GM18498 (cell line): Measurements from ENCODE around the gene CRB2.

Experiments
- ATAC-seq: cut with Tn5 transposase; IDR thresholded peaks from one replicate; pipeline ENCODE4 v1.9.1; 2021; ENCODE audit warnings: mild to moderate bottlenecking, moderate library complexity; ENCODE audit not compliant: unreplicated experiment

Gene CRB2

GRCh38 chr9:123399803-123400378, 43.9 kb downstream of the CRB2 start:
- ATAC-seq, result no peak

- no peak for ATAC-seq
Observed at GRCh38 chr9:123400926-123401503, 45.0 kb downstream of the CRB2 start.

DNA sequence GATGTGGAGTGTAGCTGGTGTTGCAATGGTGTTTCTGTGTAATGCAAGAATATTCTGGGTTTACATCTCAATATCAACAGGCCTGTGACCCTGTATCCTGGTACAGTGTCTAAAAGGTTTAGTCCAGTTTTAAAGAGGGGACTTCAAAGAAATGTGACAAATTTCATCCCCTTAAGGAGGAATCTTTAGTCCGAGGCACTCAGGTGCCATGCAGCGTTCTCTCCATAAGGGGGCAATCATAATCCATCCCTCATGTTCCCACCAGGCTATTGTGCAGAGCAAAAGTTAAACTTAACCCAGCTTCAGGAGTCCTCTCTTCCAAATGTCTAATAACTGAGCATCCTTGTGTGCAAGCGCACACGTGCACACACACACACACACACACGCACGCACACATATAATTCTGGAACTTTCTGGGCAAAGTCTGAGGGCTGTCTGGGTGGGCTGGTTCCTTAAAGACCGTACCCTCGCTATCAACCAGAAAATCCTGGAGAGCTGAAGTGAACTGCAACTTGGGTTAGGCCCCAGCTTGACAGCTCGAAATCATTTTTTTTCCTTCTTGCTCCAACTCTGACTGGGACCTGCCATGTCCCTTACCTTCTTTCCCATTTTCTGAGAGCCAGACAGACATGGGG, 46.0 kb downstream of the CRB2 start:
- no peak for ATAC-seq

- no peak for ATAC-seq
Observed at GRCh38 chr9:123402981-123403509, 47.0 kb downstream of the CRB2 start.

DNA sequence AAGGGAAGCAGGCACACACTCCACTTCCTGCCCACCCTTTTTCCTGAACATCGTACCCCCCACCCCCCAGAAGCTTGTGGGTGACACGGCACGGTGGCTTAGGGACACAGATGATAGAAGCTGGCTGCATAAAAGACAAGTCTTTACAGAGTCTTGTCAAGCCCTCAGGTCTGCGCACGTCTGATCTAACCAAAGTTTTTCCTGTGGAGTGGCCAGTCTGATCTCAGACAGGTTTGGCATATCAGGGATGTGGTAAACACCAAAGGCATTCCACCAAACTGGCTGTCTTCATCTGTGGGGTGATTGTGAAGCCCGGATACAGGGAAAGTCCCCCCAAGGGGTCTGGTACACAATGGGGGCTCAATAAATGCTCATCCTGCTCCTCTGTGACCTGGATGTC, 50.0 kb downstream of the CRB2 start:
- no peak for ATAC-seq

DNA sequence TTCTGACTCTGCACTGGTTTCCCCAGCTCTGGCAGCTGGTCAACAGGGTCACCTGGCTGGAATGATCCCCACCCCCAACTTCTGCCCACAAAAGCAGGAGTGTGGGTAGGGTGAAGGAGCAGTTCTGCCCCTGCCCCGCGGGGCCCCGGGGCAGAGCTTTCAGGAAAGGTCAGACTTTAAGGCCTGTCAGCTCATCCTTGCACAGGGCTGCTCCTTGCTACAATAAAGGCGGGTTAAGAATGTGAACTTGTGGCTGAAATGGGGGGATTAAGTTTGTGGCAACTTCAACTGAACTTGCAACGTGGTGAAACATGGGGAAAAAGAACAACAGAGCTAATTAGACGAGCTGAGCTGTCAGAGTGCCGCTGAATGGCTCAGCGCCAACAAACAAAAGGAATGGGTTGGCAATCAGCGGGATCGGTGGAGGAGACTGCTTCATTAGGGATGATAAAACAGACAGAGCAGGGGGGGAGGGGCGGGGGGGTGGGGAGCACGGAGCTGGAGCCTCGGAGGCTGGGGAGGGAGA, 50.8 kb downstream of the CRB2 start:
- no peak for ATAC-seq

- ATAC-seq, result no peak
Observed at GRCh38 chr9:123407217-123407851, 51.3 kb downstream of the CRB2 start.

- no peak for ATAC-seq
Observed at GRCh38 chr9:123408313-123409262, 52.6 kb downstream of the CRB2 start.

DNA sequence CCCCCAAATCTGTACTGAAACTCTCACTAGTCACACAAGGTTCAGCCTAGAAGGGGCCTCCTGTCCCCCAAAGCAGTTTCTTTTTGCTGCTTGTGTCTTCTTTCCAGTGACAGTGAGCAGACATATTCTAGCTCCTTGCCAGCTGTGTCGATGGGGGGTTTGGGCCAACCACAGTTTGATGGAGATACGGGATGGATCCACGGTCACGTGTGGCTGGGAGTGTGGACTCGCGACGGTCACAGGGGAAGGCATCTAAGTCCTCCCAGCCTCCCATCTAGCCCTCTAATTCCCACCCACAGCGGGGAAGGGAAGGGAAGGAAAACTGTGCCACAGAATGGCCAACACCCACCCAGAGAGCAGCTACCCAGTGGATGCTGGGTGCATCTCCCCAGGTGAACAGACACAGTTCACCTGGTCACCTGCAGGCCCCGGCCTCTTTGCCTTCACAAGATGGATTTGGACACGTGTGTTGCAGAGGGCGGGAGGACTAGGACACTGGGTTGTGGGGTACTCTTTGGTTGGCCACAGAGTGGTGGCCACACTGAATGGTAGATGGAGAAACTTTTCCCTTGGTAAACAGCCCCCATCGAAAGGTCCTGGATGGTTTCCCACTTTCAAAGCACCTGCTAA, 54.4 kb downstream of the CRB2 start:
- ATAC-seq, result no peak

- no peak for ATAC-seq
Observed at GRCh38 chr9:123411191-123411590, 55.2 kb downstream of the CRB2 start.

DNA sequence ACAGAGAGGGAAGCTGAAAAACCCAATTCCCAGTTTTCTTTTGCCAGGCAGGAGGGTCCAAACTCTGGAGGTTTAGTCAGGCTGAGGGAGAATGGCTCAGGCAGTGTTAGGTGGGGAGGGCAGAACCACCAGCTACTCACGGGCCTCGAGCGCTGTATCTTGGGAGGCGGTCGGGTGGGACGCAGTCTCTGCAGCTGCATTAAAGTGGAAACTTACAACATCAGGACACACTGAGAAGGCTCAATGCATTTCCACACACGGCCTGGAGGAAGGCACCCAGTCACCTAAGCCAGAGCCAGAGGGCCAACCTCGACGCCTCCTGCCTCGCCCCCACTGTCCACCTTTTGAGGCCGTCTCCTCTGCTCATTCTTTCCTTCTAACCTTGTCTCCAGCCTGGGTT, 55.6 kb downstream of the CRB2 start:
- ATAC-seq, result no peak

DNA sequence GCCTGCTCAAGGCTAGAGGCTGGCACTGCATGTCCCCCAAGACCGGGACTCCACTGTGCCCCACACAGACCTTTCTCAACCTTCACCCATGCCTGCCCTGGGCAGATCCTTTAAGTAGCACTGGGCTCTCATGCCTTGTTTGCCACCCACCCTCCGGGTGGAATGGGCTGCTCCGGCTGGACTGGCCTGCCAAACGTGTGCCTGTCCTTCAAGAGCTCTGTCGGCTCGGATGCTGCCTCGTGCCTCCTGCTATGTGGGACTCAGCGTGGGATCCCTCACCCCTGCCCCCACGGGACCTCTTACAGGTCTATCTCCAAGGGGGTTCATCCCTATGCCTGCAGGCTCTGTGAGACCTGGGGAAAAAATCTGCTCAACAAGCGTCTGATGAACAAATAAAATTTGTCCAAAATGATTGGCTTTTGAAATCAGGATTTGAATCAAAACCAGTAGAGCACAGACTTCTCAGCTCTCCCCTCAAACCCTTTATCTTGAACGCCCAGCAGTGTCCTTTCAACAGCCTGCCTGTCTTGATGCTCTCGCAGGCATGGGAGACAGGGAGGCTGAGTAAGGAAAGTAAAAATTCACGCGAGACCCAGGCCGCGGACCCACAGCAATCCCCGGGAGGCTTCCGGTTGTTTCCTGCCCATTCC, 56.3 kb downstream of the CRB2 start:
- no peak for ATAC-seq

GRCh38 chr9:123414204-123414603, 58.2 kb downstream of the CRB2 start:
- no peak for ATAC-seq

- no peak for ATAC-seq
Observed at GRCh38 chr9:123414936-123415930, 59.2 kb downstream of the CRB2 start.

DNA sequence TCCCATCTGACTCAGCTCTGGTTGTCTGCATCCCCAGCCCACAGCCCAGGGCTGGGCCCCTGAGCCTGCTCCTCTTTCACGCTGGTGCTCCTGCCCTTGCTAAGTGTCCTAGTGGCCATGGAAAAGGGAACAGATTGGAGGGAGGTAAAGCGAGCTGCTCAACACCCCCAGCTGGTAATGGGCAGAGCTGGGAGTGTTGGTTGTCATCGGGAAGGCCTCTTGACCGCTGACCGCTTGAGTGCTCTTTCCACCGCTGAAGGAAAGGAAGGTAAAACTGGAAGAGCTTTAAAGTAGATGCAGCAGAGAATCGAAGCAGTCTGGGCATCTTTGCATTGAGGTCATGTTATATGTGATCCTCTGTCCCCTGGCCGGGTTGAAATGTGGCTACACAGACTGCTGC, 60.2 kb downstream of the CRB2 start:
- no peak for ATAC-seq

- no peak for ATAC-seq
Observed at GRCh38 chr9:123417289-123418051, 61.5 kb downstream of the CRB2 start.

- no peak for ATAC-seq
Observed at GRCh38 chr9:123418052-123418430, 62.0 kb downstream of the CRB2 start.

- no peak for ATAC-seq
Observed at GRCh38 chr9:123418506-123418905, 62.5 kb downstream of the CRB2 start.
